Effector CD8-positive, alpha-beta T cell (primary cell): ENCODE results near the gene FOXE1.

Source experiments
- DNase-seq: peaks from one replicate; lab custom pipeline; 2025; lab: John Stamatoyannopoulos, UW
- total RNA-seq, 4 experiments: gene quantifications; one replicate each; lab custom pipeline; 2026; lab: John Stamatoyannopoulos, UW

Gene FOXE1
- total RNA-seq, result 0 to 0.27 (median 0.09) reads per million in 4 experiments

DNA sequence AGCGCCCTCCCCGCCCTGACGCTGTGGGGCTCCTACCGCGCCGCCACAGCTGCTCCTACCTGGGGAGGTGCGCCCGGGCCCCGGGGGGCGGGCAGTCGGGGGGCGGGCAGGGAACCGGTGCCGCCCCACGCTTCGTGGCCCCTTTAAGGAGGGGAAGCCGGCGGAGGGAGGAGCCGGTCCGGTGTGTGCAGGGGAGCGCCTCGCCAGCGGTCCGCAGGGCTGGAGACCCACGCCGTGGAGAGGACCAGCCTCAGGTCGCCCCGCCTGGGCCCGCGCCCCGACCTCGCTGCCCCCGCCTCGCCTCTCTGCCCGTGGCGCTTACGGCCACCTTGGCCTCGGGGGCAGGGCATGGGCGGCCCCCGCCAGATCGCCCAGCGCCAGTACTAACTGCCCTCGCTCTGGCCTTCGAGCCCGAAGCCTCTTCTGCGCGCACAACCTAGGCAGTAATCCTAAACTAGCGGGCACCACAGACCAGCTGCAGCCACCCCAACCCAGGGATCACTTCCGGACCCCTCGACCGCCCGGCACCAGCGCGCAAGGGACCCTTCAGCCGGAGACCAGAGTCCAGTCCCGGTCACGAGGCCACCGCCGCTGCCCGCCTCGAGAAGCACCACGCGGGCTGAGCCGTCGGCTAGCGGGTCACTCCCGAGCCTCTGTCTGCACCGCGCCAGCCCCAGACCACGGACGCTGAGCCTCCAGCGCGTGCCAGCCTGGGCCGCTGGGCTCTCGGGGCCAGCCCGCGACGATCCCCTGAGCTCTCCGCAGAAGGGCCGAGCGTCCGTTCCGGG is at the start of gene FOXE1:
Gene FOXE1 (plus strand): TSS at position 171 of the 788 bp plus-strand sequence. CDS start 689 bp downstream, outside the sequence.
- no peak for DNase-seq

GRCh38 chr9:97804059-97804365 is 49.0 kb upstream of the FOXE1 start:
- no peak for DNase-seq

- DNase-seq, result no peak
Measured at GRCh38 chr9:97806721-97807120, 46.3 kb upstream of the FOXE1 start.

- no peak for DNase-seq
Measured at GRCh38 chr9:97807681-97808080, 45.3 kb upstream of the FOXE1 start.

DNA sequence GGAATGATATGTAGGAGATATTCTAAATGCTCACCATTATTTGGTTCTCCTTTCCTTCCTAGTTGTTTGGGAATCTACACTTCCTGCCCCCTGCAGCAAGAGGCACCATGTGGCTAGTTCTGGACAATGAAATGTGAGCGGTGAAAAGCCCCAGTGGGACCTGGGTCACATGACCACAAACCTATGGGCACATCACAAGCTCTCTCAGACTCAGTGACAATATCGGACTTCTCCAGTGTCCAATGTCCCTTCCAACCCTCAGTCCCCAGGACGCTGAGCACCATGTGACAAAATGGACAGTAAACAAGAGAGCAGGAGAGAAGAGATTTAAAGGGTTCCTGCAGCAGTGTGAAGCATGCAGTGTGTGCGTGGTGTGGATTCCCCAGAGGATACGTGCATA is 44.6 kb upstream of the FOXE1 start:
- no peak for DNase-seq

DNA sequence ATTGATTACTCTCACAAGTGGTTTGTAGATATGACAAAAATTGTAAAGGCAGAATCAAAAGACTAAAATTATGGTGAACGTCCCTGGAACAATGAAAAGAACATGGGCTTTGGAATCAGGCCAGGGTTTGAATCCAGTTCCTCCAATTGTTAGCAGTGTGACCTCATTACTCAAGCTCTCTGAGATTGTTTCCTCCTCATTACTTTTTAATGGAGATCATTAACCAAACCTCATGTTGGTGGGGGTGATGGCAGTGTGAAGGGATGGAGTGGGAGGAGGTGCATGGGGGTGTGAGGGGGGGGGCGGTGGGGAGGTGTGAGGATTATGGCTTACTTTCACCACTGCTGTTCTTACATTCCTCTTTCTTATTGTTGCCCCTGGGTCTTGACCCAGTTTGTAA is 44.1 kb upstream of the FOXE1 start:
- no peak for DNase-seq

DNA sequence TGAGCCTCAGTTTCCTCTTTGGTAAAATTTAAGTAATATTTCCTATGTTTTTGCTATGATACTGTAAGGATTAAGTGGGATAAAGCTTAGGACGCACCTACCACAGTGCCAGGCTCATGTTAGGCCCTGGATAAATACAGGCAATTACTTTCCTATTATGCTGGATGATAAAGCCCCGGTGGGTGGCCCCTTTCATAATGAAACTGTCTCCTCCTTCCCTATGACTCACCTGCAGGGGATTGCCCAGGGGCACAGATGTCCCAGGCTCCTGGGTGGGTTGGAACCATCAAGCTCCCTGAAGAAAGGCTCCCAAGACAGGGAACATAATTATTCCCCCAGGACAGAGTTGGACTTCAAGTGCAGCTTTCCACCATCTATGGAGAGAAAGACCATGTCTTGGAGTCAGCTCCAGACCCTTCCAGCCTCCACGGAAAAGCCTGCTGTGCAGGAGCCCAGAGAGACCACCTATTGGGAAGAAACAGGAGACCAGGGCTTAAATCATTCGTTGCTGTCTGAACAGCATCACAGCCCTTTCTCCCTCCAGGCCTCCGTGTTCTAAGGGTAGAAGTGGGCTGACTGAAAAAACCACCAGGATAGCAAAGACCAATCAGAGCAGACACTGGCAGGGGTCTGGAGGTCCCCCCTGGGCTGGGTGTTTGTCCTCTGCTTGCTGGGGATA is 43.2 kb upstream of the FOXE1 start:
- no peak for DNase-seq

- DNase-seq, result no peak
Measured at GRCh38 chr9:97811533-97812246, 41.3 kb upstream of the FOXE1 start.

GRCh38 chr9:97812247-97812543 is 40.8 kb upstream of the FOXE1 start:
- no peak for DNase-seq

DNA sequence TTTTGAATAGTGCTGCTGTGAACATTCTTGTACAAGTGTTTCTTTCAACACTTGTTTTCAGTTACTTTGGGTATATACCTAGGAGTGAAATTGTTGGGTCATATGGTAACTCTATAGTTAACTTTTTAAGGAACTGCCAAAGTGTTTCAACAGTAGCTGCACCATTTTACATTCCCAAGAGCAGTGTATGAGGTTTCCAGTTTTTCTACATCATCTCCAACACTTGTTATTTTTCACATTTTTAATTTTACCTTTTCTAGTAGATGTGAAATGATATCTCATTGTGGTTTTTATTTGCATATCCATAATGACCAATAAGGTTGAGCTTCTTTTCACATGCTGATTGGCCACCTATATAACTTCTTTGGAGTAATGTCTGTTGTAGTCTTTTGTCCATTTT is 40.0 kb upstream of the FOXE1 start:
- DNase-seq, result no peak

DNA sequence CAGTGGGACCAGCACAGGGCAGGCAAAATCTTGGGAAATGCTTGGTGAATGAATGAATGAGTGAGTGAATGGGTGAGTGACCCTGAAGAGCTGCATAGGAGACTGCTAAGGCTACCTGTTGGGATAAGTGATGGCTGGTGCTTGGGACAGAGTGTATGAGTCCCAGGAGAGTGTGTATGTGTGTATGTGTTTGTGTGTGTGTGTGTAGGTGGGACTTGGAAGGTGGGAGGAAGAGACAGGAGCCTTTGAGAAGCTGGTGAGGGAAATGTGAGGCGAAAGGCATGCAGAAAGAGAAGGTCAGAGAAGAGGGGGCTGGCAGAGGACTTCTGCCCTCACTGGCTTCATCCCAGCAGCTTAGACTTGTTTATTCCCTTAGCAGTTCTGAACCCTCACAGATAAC is 33.3 kb upstream of the FOXE1 start:
- DNase-seq, result no peak

DNA sequence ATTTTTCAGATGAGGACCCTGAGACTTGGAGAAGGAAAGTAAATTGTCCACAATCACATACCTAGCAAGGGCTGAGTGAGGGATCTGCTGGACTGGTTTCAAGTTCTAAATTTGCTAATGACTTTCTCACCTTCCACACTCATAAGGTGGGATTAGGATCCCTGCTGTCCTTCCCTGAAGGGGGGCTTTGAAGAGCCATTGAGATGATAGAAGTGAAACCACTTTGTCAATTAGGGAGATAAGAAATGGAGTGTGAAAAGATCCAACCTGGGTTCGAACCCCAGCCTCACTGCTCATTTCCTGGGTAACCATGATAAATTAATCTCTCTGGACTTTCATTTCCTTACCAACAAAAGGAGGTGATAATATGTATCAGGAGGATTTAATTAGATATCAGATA is 32.7 kb upstream of the FOXE1 start:
- DNase-seq, result no peak

- no peak for DNase-seq
Measured at GRCh38 chr9:97830884-97831829, 21.9 kb upstream of the FOXE1 start.

DNA sequence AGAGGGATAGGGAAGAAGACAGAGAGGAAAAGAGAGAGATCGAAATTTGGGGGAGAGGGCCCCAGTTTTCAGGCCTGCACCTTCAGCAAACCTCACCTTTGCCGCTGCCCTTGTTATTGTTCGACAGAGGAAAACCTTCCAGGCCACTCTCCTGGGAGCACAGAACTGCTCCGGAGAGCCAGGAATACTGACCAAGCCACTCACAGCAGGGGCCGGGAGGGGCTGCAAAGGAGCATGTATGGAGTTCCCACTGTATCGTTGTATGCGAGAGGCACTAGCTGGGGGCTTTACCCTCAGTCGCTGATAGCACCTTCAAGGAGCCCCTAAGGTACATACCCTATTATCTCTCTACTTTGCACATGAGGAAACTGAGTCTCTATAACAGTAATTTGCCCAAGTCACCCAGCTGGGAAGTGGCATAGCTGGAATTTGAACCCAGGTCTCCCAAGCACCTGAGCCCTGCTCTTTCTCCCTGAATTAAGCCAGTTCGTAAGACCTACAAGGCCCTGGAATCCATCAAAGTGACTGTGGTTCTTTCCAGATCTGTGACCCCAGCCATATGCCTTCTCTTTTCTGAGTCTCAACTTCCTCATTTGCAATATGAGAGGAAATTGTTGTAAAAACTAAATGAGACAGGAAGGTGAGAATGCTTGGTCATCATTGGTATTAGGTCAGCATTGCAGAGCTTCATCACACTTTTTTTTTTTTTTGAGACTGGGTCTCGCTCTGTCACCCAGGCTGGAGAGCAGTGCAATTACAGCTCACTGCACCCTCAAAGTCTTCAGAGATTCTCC is 21.0 kb upstream of the FOXE1 start:
- DNase-seq, result no peak

DNA sequence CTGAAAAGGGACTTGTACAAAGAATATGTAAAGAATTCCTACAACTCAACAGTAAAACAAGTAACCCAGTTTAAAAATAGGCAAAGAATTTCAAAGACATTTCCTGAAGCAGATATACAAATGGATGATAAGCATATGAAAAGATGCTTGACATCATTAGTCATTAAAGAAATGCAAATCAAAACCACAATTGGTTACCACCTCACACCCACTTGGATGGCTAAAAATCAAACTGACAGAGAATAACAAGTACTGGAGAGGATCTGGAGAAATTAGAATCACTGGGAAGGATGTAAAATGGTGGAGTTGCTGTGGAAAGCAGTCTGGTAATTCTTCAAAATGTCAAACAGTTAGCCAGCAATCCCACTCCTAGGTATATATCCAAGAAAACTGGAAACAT is 12.5 kb upstream of the FOXE1 start:
- no peak for DNase-seq

DNA sequence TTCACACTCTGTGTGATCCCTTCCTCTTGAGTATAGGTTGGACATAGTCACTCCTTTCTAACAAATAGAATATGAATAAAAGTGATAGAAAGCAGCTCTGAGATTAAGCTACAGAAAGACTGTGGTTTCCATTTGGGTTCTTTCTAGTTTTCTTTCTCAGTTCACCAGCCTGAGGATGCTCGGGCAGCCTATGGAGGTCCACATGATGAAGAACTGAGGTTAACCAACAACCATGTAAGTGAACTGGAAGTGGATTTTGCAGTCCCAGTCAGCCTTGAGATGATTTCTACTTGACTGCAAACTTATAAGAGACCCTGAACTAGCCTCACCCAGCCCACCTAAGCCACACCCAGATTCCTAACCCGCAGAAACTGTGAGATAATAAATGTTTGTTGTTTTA is 10.1 kb upstream of the FOXE1 start:
- DNase-seq, result no peak

DNA sequence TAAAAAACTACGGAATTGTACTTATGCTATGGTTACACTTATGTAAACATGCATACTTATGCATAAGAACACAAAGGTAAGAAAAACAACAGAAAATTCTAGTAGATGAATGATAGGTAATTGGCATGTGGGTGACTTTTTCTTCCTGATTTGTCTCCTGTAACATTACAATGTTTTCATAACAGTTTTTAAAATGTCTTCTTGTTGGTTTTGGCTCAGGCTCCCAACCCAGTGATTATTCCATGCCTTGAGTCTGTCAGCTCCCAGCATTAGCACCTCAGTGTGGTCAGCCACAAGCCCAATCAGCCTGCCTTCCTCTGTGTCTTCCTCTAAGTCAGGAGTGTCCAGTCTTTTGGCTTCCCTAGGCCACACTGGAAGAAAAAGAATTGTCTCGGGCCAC is 7.9 kb upstream of the FOXE1 start:
- DNase-seq, result no peak

- DNase-seq, result no peak
Measured at GRCh38 chr9:97845763-97846162, 7.3 kb upstream of the FOXE1 start.

DNA sequence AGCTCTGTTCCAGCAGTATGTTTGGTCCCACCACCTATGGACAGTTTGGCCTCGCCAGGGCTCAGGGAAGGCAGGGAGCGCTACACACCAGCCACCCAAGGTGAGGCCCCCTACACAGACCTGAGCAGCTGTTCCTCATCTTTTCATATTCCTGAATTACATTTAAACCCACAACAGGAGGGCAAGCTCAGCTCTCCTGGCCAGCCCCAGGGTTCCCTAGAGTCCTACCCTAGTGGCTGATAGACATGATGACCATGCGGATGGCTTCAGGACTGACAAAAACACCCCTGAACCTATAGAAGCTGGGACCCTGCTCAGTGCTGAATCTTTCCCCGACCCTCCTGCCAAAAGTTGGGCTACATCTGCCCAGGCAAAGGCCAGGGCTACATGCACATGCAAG is 6.7 kb upstream of the FOXE1 start:
- DNase-seq, result no peak

DNA sequence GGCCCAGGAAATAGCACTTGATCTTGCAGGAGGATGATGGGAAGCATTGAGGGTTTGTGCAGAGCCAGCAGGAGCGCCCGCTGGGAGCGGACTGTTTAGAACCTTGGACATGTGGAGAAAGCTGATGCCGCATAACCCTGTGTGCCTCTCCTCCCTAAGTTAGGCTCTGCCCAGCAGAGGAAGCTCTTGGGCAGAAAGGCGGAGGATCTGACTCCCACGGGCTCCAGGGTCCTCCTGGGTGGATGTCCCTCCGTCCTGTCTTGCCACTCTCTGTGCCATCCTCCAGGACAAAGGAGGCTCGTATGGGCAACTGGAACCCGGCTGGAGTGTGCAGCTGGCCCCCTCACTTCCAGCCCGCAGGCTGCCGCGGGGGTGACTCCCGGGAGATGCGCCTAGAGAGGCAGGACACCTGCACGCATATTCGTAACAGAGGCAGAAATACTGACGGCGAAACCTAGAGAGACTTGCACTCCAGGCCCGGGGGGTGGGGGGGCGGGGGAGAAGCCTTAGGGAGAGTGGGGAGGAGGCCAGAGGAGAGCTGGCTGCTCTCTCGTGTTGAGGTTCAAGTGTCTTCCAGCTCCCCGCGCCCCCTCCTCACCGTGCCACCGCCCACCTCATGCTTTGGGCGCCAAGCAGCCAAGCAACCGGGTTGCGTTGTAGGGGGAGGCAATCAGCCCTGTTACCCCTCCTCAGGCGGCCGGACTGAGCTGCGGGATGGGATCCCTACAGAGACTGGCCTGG is 5.4 kb upstream of the FOXE1 start:
- DNase-seq, result no peak

DNA sequence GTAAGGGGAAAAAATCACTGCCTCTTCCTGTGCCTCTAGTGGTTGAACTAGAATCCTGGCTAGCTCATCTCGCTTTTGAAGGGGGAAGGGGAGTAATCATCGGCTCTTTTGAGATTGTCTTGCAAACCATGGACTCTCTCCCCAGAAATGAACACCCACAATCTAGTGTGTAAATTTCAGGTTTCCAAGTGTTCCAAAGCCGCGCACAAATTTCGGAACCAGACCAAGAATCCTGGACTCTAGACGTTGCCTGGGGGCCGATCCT is 4.9 kb upstream of the FOXE1 start:
- no peak for DNase-seq
